Measurements from ENCODE around the gene CGRRF1. TPM values are rescaled to one million over a fixed set of nuclear protein-coding genes. Genes with fewer than 3 reads are reported as not detected.

The CGRRF1 gene
- total RNA-seq, 1 donor from 2014 or later, result 16.6 TPM

GRCh38 chr14:54475187-54475899 is 34.4 kb upstream of the CGRRF1 start:
- FAIRE-seq (no peak), DNase-seq (ENCODE audit: low read depth) (peak; percentile 13)
- H3K4me1 Mint-ChIP-seq (ENCODE audit: low read depth, unreplicated experiment), result peaks cover 2% of the 10 kb centered on the region
- no peak overlapping the region for H3K4me3 Mint-ChIP-seq (ENCODE audit: unreplicated experiment)
- H3K79me2 ChIP-seq (ENCODE audit: insufficient read depth, low read length), result peaks cover 5% of the 10 kb centered on the region
- no peaks in the 10 kb centered on the region for H3K9me3 ChIP-seq (ENCODE audit: insufficient read depth, low read depth, low read length)
- H3K36me3 Mint-ChIP-seq (ENCODE audit: low read depth, unreplicated experiment), result peaks cover 9% of the 10 kb centered on the region
- peaks cover 36% of the 10 kb centered on the region for H3K36me3 ChIP-seq (ENCODE audit: insufficient read depth, low read length)
- no peaks in the 10 kb centered on the region for H3K27me3 ChIP-seq (ENCODE audit: insufficient read depth, low read length)
- no peak overlapping the region for H3K27ac ChIP-seq (ENCODE audit: low read depth, low read length)
- H2AFZ ChIP-seq (ENCODE audit: low read depth, low read length), result no peak overlapping the region
- no peak for TF ChIP-seq EZH2 (IDR thresholded peaks at IDR 0.05; ENCODE audit: insufficient read depth, low read length)
- TF ChIP-seq CTCF (IDR thresholded peaks at IDR 0.05; ENCODE audit: insufficient read depth, low read depth, low read length), result no peak
- no peaks in the 10 kb centered on the region for H3K9me3 Mint-ChIP-seq (ENCODE audit: unreplicated experiment)
- peaks cover 22% of the 10 kb centered on the region for H4K20me1 ChIP-seq (ENCODE audit: insufficient read depth, low read length)
- no peak overlapping the region for H3K9ac ChIP-seq (ENCODE audit: low read length)
- no peak overlapping the region for H3K27ac Mint-ChIP-seq (ENCODE audit: unreplicated experiment)
- peaks cover 5% of the 10 kb centered on the region for H3K4me1 ChIP-seq (ENCODE audit: insufficient read depth, low read length)
- H3K27me3 Mint-ChIP-seq (ENCODE audit: low read depth, unreplicated experiment), result no peaks in the 10 kb centered on the region
- H3K4me2 ChIP-seq (ENCODE audit: low read length), result no peak overlapping the region
- no peak overlapping the region for H3K4me3 ChIP-seq (ENCODE audit: insufficient read depth, low read depth, low read length)

DNA sequence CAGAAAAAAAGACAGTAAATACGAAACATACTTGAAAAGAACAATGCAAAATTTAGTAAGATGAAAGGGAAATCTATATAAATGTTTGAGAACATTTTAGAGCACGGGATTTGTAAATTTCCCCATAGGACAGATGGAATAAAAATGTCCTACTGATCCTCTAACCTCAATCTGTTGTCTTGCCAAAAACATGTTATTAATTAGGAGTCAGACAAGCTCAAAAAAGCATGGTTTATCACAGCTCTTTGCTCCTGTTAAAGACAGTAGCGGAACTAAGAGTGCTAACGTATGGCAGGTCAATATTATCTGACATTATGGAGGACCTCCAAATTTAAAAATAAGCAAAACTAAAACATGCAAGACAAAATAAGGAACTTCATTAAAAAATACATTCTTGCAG is 33.8 kb upstream of the CGRRF1 start:
- Mint-ChIP-seq H3K4me3 (ENCODE audit: unreplicated experiment) (no peak overlapping the region), H3K4me1 (ENCODE audit: low read depth, unreplicated experiment) (peaks cover 2% of the 10 kb centered on the region), H3K36me3 (ENCODE audit: low read depth, unreplicated experiment) (peaks cover 8% of the 10 kb centered on the region), H3K27ac (ENCODE audit: unreplicated experiment) (no peak overlapping the region), H3K27me3 (ENCODE audit: low read depth, unreplicated experiment) (no peaks in the 10 kb centered on the region), H3K9me3 (ENCODE audit: unreplicated experiment) (no peaks in the 10 kb centered on the region)
- no peak overlapping the region for H3K9ac ChIP-seq (ENCODE audit: low read length)
- H3K9me3 ChIP-seq (ENCODE audit: insufficient read depth, low read depth, low read length), result no peaks in the 10 kb centered on the region
- FAIRE-seq (no peak), DNase-seq (ENCODE audit: low read depth) (no peak)
- peaks cover 24% of the 10 kb centered on the region for H4K20me1 ChIP-seq (ENCODE audit: insufficient read depth, low read length)
- H3K36me3 ChIP-seq (ENCODE audit: insufficient read depth, low read length), result peaks cover 36% of the 10 kb centered on the region
- no peak overlapping the region for H3K4me3 ChIP-seq (ENCODE audit: insufficient read depth, low read depth, low read length)
- H3K4me2 ChIP-seq (ENCODE audit: low read length), result no peak overlapping the region
- no peak overlapping the region for H2AFZ ChIP-seq (ENCODE audit: low read depth, low read length)
- no peak overlapping the region for H3K27ac ChIP-seq (ENCODE audit: low read depth, low read length)
- TF ChIP-seq EZH2 (IDR thresholded peaks at IDR 0.05; ENCODE audit: insufficient read depth, low read length), result no peak
- TF ChIP-seq CTCF (IDR thresholded peaks at IDR 0.05; ENCODE audit: insufficient read depth, low read depth, low read length), result no peak
- H3K79me2 ChIP-seq (ENCODE audit: insufficient read depth, low read length), result peaks cover 8% of the 10 kb centered on the region
- no peaks in the 10 kb centered on the region for H3K27me3 ChIP-seq (ENCODE audit: insufficient read depth, low read length)
- no peaks in the 10 kb centered on the region for H3K4me1 ChIP-seq (ENCODE audit: insufficient read depth, low read length)

GRCh38 chr14:54478636-54479215 is 31.0 kb upstream of the CGRRF1 start:
- Histone ChIP-seq H3K9ac (ENCODE audit: low read length) (no peak overlapping the region), H3K79me2 (ENCODE audit: insufficient read depth, low read length) (peaks cover 35% of the 10 kb centered on the region), H2AFZ (ENCODE audit: low read depth, low read length) (no peak overlapping the region), H3K27ac (ENCODE audit: low read depth, low read length) (no peak overlapping the region), H3K9me3 (ENCODE audit: insufficient read depth, low read depth, low read length) (no peaks in the 10 kb centered on the region), H3K4me3 (ENCODE audit: insufficient read depth, low read depth, low read length) (no peak overlapping the region), H4K20me1 (ENCODE audit: insufficient read depth, low read length) (peaks cover 36% of the 10 kb centered on the region), H3K36me3 (ENCODE audit: insufficient read depth, low read length) (peaks cover 39% of the 10 kb centered on the region), H3K4me2 (ENCODE audit: low read length) (no peak overlapping the region), H3K27me3 (ENCODE audit: insufficient read depth, low read length) (no peaks in the 10 kb centered on the region), H3K4me1 (ENCODE audit: insufficient read depth, low read length) (peaks cover 8% of the 10 kb centered on the region)
- Mint-ChIP-seq H3K4me3 (ENCODE audit: unreplicated experiment) (no peak overlapping the region), H3K27me3 (ENCODE audit: low read depth, unreplicated experiment) (no peaks in the 10 kb centered on the region), H3K9me3 (ENCODE audit: unreplicated experiment) (no peaks in the 10 kb centered on the region), H3K4me1 (ENCODE audit: low read depth, unreplicated experiment) (peaks cover 15% of the 10 kb centered on the region), H3K27ac (ENCODE audit: unreplicated experiment) (peak overlapping the region; percentile 34), H3K36me3 (ENCODE audit: low read depth, unreplicated experiment) (peaks cover 11% of the 10 kb centered on the region)
- no peak for TF ChIP-seq CTCF (IDR thresholded peaks at IDR 0.05; ENCODE audit: insufficient read depth, low read depth, low read length)
- no peak for TF ChIP-seq EZH2 (IDR thresholded peaks at IDR 0.05; ENCODE audit: insufficient read depth, low read length)
- FAIRE-seq, result no peak
- DNase-seq (ENCODE audit: low read depth), result no peak

Measured in astrocyte (in vitro differentiated cells and primary cell).